GM12864 (cell line): ENCODE measurements around the gene FAM216A.
"Not testable (repeated sequence)": the region's sequence is repeated elsewhere in the genome, so short reads cannot be mapped to it uniquely, and the experiment has no call there.

Experiments used
- DNase-seq: peaks from one replicate; pipeline ENCODE4 v3.0.0-alpha.2; 2011; ENCODE audit warnings: low read depth
- H3K4me3 ChIP-seq: 2 replicates; pipeline ENCODE4 v1.5.1; 2011; ENCODE audit warnings: mild to moderate bottlenecking, low read depth, low read length, control low read depth
- CTCF ChIP-seq: IDR thresholded peaks from 2 replicates; pipeline ENCODE4 v1.5.1; 2011; ENCODE audit warnings: low read depth, mild to moderate bottlenecking, moderate library complexity, low read length, control low read depth, inconsistent platforms; ENCODE audit errors: missing control alignments

FAM216A gene

GRCh38 chr12:110514363-110514762 is 45.7 kb downstream of the FAM216A start:
- no peak for DNase-seq
- no peak for TF ChIP-seq CTCF
- no peak overlapping the region for H3K4me3 ChIP-seq

- DNase-seq = no peak
- no peak overlapping the region for H3K4me3 ChIP-seq
- no peak for TF ChIP-seq CTCF
These were observed 48.4 kb downstream of the FAM216A start for GRCh38 chr12:110516995-110517394.

DNA sequence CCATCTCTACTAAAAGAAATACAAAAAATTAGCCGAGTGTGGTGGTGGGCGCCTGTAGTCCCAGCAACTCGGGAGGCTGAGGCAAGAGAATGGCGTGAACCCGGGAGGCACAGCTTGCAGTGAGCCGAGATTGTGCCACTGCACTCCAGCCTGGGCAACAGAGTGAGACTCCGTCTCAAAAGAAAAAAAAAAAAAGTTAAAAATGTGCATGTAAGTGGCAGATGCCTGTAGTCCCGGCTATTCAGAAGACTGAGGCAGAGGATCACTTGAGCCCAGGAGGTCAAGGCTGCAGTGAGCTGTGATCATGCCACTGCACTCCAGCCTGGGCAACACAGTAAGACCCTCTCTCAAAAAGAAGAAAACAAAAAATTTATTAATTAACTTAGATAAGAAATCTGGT is 49.4 kb downstream of the FAM216A start:
- not testable (repeated sequence) for H3K4me3 ChIP-seq, DNase-seq

GRCh38 chr12:110520876-110521712 is 52.4 kb downstream of the FAM216A start:
- not testable (repeated sequence) for H3K4me3 ChIP-seq, DNase-seq

- peak; percentile 71 for DNase-seq
- TF ChIP-seq CTCF = no peak
- no peak overlapping the region for H3K4me3 ChIP-seq
These were observed 59.7 kb downstream of the FAM216A start for GRCh38 chr12:110528277-110528839.

DNA sequence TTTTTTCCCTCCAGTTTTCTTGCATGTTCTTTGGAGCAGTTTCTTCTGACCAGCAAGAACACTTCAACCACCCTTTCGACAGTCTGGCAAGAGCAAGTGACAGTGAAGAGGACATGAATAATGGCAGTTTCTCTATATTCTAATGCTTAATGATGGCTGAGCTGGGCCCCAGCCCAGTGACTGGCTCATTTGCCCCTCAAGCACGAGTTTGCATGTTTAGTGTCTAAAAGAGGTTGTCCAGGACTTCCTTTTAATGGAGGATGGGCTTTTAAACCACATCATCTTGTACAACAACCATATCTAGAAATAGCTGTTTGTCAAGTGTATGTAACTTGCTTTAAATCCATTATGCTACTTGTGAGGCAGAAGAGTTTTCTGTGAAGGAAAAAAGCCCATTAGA is 61.9 kb downstream of the FAM216A start:
- no peak for TF ChIP-seq CTCF
- H3K4me3 ChIP-seq = peak overlapping the region; percentile 13; the same call in 1 of the 2 replicates
- DNase-seq = no peak

DNA sequence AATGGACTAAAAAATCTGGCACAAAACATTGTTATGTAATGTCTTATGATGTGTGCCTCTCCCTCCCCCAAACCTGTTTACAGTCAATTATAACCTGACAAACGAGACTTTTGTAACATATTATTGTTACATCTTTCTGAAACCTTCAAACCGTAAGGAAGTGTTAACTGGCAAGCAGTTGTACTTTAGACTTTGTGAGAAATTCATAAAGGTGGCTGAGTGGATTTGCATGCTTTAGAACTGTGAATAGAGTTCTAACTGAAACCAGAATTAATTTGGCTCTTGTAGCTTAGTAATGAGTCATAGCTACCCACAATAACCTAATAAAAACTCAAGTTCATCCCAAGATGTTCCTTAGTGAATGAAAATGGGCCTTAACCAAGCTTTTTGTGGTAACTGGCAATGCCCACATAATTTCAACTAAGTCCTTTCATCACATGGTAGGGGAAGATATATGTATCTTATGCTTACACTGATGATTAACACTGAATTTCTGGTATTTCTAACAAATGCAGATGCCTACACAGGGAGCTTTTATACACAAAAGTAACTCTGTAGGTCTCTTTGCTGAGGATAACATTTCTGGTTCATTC is 63.2 kb downstream of the FAM216A start:
- peak; percentile 80 for DNase-seq
- H3K4me3 ChIP-seq = no peak overlapping the region; the same call in 1 of the 2 replicates
- TF ChIP-seq CTCF = no peak

- no peak for TF ChIP-seq CTCF
- no peak overlapping the region for H3K4me3 ChIP-seq
- no peak for DNase-seq
These were observed 64.0 kb downstream of the FAM216A start for GRCh38 chr12:110532644-110533043.
